Measurements from ENCODE around the gene CSNK1G3. TPM values are rescaled to one million over a fixed set of nuclear protein-coding genes. Genes with fewer than 3 reads are reported as not detected.

CSNK1G3 gene
- total and polyA plus RNA-seq, 11 donors = 4.0 to 34.3 (median 25.2) TPM

DNA sequence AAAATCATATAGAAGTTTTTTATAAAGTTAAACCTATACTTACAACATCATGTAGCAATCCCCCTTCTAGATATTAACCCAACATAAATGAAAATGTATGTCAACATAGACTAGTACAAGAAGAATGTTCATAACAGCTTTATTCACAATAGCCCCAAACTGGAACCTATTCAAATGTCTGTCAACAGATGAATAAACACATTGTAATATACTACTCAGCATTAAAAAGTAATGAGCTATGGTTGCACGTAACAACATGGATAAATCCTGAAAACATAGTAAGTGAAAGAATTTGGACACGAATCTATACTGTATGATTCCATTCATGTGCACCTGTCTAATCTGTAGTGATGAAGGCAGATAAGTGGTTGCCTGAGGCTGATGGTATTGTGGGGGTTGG is 73.9 kb downstream of the CSNK1G3 start:
- intact Hi-C loops (cut with DNase I) = loop anchor here in 1 of 10 donors (10.0 kb wide), 1 partner anchor 71 kb away; the partner anchor contains the start of gene CSNK1G3
- H3K9me3 ChIP-seq = peaks cover 0 to 12% (median 0%) of the 10 kb centered on the region in 12 donors
- H3K36me3 ChIP-seq = peaks cover 0 to 27% (median 6%) of the 10 kb centered on the region in 9 donors
- DNase-seq = no peak
- H3K4me1 ChIP-seq = peaks cover 0 to 10% (median 0%) of the 10 kb centered on the region in 12 donors
- ATAC-seq = no peak
- H3K27me3 ChIP-seq = no peaks in the 10 kb centered on the region
- no peak overlapping the region for H3K27ac ChIP-seq
- 86 to 91% (median 88%) methylated on average over 2 of the region's 2 CpGs for WGBS, 4 donors
- no peak overlapping the region for H3K4me3 ChIP-seq
- TF ChIP-seq, protein P1, sequence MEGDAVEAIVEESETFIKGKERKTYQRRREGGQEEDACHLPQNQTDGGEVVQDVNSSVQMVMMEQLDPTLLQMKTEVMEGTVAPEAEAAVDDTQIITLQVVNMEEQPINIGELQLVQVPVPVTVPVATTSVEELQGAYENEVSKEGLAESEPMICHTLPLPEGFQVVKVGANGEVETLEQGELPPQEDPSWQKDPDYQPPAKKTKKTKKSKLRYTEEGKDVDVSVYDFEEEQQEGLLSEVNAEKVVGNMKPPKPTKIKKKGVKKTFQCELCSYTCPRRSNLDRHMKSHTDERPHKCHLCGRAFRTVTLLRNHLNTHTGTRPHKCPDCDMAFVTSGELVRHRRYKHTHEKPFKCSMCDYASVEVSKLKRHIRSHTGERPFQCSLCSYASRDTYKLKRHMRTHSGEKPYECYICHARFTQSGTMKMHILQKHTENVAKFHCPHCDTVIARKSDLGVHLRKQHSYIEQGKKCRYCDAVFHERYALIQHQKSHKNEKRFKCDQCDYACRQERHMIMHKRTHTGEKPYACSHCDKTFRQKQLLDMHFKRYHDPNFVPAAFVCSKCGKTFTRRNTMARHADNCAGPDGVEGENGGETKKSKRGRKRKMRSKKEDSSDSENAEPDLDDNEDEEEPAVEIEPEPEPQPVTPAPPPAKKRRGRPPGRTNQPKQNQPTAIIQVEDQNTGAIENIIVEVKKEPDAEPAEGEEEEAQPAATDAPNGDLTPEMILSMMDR (IDR thresholded peaks at IDR 0.05) = no peak
- no peak for TF ChIP-seq POLR2A (IDR thresholded peaks at IDR 0.05)

DNA sequence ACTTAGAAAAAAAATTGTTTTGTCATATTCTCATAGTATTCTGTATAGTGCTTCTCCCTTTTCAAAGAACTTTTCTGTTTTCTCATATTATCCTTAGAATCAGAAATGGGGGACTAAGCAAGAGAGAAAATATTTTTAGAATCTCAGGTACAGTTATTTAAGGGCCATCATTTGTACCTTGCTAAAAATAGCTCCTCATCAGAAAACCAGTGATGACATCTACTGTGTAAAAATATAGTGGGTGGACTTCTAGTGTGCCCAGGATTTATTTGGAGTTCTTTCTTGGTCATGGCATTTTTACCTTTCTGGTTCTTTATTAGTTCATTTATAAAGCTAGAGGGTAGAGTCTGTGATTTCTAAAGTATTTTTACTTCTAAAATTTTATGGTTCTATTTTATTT is 82.5 kb downstream of the CSNK1G3 start:
- H3K4me1 ChIP-seq = peaks cover 0 to 5% (median 0%) of the 10 kb centered on the region in 12 donors
- intact Hi-C loops (cut with DNase I) = loop anchor here in 1 of 10 donors (5.0 kb wide), 1 partner anchor 82 kb away; the partner anchor contains the start of gene CSNK1G3
- TF ChIP-seq, protein P1 (IDR thresholded peaks at IDR 0.05) = no peak
- no peak for TF ChIP-seq POLR2A (IDR thresholded peaks at IDR 0.05)
- H3K36me3 ChIP-seq = peaks cover 0 to 77% (median 33%) of the 10 kb centered on the region in 9 donors
- no peak for DNase-seq
- H3K4me3 ChIP-seq = no peak overlapping the region
- no peaks in the 10 kb centered on the region for H3K9me3 ChIP-seq
- no peak overlapping the region for H3K27ac ChIP-seq
- peak; percentile 60 to 81 (median 66) for ATAC-seq
- no peaks in the 10 kb centered on the region for H3K27me3 ChIP-seq

DNA sequence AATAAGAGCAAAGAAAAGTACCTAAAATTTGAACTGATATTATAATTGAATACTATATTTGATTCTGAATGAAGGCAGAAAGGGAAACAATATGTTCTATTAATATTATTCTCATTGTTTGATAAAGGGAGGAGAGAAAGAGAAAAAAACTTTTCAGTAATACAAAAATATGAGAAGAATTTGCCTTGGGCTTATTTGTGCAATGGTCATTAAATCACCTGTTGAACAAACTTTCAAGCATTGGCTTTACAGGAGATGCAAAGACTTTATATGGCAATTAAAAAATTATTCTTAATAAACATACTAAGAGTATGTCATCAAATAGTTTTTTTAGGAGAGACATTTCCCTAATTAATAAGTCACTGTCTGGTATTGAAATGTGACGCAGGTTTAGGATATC is 85.0 kb downstream of the CSNK1G3 start:
- TF ChIP-seq, protein P1 (IDR thresholded peaks at IDR 0.05) = no peak
- no peak for TF ChIP-seq POLR2A (IDR thresholded peaks at IDR 0.05)
- no peak for ATAC-seq
- WGBS, 4 donors = 92 to 98% (median 97%) methylated on average over 1 of the region's 1 CpG
- no peaks in the 10 kb centered on the region for H3K27me3 ChIP-seq
- no peak overlapping the region for H3K27ac ChIP-seq
- no peaks in the 10 kb centered on the region for H3K9me3 ChIP-seq
- intact Hi-C loops (cut with DNase I) = no loop called here
- DNase-seq = no peak
- peaks cover 0 to 5% (median 0%) of the 10 kb centered on the region in 12 donors for H3K4me1 ChIP-seq
- H3K4me3 ChIP-seq = no peak overlapping the region
- H3K36me3 ChIP-seq = peaks cover 0 to 52% (median 21%) of the 10 kb centered on the region in 9 donors

DNA sequence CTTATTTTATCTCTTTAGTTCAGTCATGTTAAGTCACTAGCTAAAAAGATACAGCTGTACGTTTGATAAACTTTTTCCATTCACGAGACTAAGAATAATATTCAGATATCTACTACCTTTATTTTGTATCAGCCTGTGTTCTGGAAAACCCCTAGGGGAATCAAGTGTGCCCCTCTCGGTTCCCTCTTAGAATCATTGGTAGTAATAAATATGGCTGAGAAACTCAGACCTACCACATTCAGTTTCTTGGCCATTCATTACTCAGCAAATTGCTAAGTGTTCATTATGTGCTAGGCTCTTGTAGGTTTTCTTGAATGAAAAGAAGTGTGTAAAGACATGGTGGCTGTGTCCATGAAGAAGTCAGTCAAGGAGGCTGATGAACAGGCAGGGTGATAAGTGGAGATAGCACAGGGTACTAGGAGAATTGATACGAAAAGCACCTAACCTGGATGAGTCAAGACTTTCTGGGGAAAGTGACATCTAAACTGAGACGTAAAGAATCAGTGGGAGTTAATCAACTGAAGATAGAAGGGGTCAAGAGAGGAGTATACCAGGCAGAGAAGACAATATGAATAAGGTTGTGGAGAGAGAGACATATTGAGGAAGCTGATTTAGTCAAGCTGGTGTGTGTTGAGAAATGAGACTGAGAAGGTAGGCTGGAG is 86.2 kb downstream of the CSNK1G3 start:
- H3K4me3 ChIP-seq = no peak overlapping the region
- H3K36me3 ChIP-seq = peaks cover 0 to 41% (median 18%) of the 10 kb centered on the region in 9 donors
- H3K27me3 ChIP-seq = no peaks in the 10 kb centered on the region
- WGBS, 4 donors = 84 to 91% (median 89%) methylated on average over 5 of the region's 5 CpGs
- peaks cover 0 to 5% (median 0%) of the 10 kb centered on the region in 12 donors for H3K4me1 ChIP-seq
- H3K9me3 ChIP-seq = no peaks in the 10 kb centered on the region
- no peak for DNase-seq
- TF ChIP-seq, protein P1 (IDR thresholded peaks at IDR 0.05) = no peak
- TF ChIP-seq POLR2A (IDR thresholded peaks at IDR 0.05) = no peak
- no peak overlapping the region for H3K27ac ChIP-seq
- no peak for ATAC-seq
- intact Hi-C loops (cut with DNase I) = no loop called here
